HG03060 (cell line): ENCODE results near the gene PREX1.

Experiments used
- ATAC-seq: cut with Tn5 transposase; IDR thresholded peaks from one replicate; pipeline ENCODE4 v1.9.1; 2021; ENCODE audit warnings: low read depth, moderate number of reproducible peaks; ENCODE audit not compliant: unreplicated experiment

The PREX1 gene

DNA sequence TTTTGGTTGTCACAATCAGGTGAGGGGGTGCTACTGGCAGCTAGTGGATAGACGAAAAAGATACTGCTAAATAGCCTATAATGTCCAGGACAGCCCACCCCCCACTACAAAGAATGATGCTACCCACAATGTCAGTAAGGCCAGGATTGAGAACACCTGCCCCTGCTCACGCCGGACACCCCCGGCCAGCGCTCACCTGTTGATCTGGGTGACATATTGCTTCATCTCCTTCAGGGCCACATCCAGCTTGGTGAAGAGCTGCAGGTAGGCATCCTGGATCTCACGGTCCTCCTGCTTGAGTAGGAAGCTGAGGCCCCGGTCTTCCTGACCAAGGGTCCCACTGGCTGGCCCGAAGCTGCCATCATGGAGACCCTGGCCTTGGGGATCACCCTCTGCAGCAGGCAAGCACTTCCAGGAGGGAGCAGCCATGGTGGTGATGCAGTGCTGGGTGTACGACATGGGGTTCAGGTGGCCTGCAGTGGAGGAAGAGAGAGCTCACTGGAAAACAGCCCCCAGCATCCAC lies 178.6 kb downstream of the PREX1 start:
- ATAC-seq, result no peak

DNA sequence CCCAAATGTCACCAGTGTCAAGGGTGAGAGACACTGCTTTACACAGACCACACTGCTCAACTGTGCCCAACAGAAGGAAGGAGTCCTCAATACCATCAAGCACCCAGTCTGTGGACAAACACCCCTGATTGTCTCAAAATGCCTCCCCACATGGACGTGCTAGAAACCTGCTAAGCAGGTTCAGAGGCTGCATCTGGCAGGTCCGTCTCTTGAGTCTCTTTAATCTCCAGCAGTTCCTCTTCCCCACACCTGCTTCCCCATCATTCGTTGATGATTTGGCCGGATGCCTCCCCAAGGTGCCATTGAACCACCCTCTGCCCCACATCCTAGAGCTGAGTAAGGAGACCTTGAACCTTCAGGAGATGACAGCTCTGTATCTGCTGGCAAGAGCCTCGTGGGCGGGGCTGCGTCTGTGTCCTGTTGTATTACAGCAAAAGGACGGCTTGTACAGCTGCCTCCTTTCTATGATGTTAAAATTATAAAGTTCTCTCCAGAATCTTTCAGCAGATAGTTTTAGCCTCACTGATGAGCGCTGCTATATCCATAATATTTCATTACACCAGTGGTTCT lies 179.2 kb downstream of the PREX1 start:
- ATAC-seq, result no peak

DNA sequence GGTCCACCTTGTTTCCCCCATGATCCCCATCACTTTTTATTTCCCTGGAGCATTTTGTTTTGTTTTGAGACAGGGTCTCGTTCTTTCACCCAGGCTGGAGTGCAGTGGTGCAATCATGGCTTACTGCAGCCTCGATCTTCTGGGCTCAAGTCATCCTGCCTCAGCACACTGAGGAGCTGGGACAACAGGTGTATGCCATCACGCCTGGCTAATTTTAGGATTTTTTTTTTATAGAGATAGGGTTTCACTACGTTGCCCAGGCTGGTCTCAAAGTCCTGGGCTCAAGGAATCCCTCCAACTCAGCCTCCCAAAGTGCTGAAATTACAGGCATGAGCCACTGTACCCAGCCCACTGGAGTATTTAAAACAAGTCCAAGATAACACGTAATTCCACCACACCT lies 179.9 kb downstream of the PREX1 start:
- no peak for ATAC-seq

DNA sequence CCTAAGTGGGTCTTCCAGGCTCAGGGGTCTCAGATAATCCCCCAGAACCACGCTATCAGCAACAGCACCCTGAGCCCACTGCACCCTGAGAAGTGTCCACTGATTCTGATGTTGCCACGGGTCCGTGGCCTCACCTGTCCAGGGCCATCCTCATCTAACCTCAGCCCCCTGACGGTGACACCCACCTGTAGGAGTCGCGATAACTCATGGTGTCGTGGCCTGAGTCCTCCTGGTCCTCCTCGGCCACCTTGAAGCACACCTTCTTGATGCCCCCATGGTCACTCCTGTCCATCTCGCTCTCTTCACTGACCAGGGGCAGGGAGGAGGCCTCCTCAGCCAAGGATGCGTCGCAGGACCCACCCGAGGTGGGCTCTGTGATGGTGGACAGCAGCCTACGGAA lies 182.1 kb downstream of the PREX1 start:
- ATAC-seq, result no peak

DNA sequence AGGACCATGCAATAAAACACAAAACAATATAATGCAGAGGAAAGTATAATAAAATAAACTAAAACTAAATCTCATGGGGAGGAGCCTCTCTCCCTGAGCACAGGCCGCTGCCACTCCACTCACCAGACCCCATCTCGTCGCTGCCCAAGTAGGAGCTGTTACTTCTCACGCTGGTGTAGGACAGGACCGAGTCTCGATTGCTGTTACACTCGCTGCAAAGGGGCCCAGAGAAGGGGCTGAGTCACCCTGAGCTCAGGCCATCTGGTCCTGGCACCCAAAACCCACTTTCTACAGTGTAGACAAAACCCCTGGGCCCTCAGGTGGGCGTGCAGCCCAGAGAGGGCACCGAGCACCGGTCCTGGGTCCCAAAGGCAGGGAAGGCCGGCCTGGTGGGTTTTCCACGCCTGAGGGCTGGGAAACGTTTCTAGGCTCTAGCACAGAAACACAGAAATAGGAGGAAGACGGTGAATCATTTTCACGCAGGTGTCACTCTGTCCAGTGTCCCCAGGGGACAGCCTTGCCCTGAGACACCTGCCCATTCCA lies 183.4 kb downstream of the PREX1 start:
- no peak for ATAC-seq

DNA sequence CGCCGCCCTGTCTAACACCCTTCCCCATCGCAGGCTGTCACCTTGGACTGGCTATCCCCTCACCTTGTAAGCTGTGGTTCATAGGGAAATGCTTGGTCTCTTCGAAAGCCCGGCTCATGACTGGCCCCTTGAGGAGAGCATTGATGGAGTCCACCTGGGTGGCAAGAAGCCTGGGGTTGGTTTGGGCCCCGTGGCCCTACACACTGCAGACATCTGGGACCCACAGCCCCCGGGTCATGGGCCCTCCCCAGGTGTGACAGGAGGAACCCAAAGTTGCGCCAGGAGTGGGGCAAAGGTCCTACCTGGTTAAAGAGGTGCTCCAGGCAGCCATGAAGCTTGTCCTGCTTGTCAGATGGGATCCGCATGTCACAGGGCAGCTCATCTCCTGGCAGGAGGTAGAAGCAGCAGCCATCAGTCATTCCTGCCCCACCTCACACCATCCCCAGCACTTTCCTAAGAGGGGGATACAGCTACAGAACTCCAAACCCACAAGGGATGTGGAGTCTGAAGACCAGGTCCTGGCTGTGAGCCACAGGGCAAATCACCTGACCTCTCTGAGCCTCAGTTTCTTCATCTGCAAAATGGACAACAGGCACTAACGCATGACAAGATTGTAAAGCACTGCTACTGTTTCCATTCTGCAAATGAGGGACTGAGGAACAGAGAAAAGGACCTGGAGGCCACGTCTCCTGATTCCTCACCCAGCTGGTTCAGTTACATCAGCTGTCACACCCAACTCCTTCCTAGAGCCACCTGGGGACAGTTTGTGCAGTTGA lies 185.5 kb downstream of the PREX1 start:
- no peak for ATAC-seq

DNA sequence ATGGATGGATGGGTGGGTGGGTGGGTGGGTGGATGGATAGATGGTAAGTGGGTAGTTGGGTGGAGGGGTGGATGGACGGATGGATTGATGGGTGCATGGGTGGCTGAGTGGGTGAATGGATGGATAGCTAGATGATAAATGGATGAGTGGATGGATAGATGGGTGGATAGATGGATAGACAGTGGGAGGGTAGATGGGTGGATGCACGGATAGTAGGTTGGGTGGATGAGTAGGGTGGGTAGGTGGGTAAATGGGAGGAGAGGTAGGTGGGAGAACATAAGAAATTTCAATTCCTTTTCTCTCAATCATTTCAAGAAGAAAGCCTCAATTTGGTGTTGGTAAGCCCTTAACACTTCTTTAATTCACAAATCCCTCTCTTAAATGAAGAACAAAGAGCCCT lies 186.9 kb downstream of the PREX1 start:
- no peak for ATAC-seq

DNA sequence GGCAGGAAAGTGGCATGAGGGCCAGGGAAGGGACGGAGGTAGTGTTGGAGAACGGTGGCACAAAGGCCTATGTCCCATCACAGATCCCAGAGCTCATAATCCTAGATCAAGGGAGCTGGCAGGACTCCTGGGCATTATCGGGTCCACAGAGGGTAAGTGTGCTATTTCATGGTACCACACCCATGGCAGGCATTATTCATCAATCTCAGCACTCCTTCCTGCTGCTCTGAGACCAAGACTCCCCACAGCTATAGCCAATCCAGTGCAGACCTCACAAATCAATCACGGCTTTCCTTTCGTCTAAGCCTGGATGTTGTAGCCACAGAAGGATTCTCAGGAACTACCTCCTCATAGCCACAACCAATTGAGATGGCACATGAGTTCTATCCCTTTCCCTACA lies 187.9 kb downstream of the PREX1 start:
- ATAC-seq, result no peak

DNA sequence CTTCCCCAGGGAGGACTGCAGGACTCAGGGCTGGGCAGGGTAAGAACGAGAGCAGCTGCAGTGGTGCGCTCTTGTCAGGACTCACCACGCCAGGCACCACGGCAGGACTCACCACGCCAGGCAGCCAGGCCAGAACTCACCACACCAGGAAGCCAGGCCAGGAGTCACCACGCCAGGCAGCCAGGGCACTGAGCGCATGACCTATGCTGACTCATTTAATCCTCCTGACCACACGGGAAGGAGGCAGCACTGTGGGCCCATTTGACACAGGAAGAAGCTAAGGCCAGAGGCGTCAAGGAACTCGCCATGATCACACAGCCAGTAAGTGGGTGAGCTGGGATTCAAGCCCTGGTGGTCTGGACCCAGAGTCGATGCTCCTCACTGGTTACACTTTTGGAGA lies 189.3 kb downstream of the PREX1 start:
- no peak for ATAC-seq

DNA sequence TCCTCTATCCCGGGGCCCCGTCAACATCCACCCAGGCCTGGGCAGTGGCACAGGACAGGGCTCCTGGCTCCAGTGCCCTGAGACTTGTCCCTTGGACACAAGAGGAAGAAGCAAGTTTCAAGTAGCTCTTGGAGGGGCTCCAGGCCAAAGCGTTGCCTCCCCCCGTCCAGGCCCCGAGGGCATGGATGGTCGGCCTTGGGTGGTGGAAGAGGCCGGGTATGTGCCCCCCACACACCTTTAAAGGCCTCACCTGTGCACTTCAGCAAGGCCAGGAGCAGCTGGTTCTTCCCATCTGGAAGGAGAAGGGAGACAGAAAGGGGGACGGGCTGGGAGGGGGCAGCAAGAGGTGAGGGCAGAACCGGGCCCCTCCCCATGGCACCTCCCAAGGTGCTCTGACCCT lies 190.3 kb downstream of the PREX1 start:
- ATAC-seq, result no peak

DNA sequence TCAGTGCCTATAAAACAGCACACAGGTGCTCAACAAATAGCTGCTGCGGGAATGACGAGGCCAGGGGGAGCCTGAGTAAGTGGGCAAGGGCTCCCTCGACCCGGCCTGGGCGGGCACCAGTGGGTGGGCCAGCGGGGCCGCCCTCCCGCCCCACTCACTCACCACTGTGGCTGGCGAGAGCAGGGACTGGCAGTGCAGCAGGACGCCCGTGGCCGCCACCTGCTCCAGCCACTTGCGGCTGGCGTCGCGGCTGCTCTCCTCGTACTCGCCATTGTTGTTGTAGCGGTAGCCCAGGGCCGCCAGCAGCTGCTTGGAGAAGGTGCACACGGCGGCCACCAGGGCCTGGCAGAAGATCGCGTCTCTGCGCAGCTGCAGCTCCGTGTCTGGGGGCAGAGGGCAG lies 191.5 kb downstream of the PREX1 start:
- ATAC-seq, result no peak

DNA sequence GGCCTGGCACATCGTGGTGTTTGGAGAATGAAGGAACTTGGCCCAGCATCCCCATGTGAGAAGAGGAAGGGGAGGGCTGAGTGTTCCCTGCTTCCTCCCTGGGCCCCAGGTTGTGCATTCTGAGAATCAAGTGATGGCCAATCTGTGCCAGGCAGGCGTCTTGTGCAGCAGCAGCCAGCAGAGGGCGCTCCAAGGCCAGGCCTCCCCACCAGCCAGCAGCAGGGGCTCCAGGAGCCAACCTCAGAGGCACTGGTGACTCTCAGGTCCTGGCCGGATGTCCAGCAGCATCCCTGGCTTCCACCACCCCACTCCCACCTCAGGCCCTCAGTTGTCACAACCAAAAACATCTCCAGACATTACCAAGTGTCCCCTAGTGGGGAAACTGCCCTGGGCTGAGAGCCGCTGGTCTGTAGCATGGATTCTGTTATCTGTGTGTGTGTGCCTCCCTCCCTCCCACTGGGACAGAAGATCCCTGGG lies 192.0 kb downstream of the PREX1 start:
- no peak for ATAC-seq

DNA sequence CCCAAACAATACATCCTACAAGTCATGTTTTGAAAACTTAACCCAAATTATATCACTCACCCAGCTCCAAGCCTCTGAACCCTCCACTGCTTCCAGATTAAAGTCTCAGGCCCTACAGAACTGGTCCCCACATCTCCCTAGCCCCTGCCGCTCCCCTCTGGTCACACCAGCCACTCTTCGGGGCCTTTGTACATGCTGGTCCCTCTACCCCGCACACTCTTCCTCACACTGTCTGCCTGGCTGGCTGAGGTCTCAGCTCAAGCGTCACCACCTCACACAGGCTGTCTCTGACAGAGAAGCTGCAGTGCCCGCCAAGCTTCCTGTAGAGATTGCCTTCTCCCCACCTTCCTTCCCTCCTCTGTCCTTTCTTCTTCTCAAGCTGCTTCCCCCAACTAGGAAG lies 192.4 kb downstream of the PREX1 start:
- no peak for ATAC-seq

DNA sequence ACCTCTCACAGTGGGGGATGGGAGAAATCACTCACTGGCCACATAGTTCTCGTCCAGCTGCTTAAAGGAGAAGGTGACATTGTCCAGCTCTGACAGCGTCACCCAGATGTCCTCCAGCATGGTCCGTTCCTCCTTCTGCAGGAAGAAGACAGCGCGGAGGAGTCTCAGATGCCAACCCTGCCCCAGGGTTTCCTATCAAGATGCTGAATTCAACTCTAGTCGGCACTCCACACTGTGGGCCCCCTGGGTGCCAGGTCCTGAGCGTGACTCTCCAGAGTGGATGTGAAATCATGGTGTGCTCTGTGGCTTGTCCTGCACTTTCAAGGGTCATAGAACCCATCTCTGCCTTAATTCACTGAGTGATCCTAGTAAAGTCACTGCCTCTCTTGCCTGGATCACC lies 193.2 kb downstream of the PREX1 start:
- ATAC-seq, result no peak

DNA sequence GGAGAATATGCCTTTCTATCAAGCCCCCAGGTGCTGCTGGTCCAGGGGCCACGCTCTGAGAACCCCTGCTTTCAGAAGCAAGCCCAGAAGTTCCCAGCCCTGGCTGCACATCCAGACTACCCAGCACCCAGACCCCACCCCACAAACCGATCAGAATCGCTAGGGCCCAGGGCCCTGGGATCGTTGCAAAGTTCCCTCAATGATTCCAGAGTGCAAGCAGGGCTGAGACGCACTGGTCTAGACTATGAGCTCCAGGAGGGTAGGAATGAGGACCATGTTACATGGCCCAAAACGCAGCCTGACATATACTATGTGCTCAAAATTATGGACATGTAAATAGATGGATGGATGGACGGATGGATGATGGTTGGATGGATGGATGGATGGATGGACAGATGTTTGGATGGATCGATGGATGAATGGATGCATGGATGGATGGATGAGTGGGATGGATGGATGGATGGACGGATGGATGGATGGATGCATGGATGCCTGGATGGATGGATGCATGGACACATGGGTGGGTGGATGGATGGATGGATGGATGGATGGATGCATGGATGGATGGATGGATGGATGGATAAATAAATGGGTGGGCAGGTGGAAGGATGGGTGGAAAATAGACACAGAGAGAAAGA lies 194.1 kb downstream of the PREX1 start:
- ATAC-seq, result no peak

DNA sequence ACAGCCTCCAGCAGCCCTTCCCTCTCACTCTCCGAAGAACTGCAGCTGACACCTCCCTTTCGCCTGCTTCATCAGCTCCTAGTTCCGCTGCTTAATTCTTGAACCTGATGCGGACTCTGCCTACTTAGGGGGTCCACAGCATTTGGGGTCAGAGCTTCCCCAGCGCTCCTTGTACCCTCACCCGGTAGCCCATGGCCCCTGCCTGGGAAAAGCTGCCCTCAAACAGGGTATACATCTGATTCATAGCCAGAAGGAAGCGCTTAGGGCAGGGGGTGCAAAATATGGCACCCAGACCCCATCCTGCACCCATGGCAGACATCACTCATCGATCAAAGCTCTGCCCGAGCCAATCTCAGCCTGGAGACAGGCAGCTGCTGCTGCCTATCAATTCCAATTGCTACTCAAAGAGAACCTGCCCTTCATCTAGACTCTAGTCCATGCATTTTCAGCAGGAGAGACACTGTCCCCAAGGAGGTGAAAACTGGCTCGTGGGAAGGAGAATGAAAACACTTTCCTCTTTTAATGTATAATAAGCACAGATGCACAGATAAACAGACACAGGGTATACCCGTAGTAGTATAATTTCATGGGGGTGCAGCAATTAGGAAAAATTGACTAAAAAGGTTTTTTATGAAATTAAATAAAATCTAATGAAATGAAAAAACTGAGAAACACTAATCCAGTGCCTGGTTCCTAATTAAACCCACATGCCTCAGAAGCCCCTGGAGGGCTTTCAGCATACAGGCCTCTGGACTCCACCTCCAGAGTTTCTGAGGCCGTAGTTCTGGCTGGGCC lies 194.8 kb downstream of the PREX1 start:
- ATAC-seq, result no peak

DNA sequence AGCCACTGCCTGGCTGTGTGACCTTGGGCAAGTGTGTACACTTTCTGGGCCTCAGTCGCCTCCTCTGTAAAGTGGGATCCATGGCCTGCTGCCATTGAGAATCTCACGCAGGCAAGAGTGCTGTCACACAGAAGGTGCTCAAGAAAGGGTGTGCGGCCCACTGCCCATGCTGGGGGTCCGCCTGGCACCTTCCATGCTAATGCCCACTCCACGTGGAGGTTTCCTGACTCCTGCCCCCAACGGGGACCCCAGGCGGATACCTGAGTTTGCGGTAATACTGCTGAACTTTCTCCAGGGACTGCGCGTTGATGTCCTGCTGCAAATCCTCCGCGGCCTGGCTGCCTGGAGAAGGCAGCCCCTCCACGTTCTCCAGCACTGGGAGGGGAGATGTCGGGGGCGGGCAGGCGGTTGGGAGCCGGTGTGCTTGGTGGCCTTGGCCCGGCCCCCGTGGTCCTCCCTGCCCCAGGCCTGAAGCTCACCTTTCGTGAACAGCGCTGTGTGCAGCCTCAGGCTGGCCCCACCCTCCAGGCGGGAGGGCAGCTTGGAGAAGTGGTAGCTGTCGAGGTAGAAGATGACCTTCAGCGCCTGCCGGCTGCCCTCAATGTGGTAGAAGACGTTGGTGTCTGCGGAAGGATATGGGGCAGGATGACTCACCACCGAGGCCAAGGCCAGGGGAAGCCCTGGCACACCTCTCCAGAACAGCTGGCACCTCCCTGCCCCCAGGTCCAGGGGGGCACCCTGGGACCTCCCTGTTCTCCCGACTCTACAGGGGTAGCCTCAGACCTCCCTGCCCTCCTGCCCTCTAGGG lies 195.6 kb downstream of the PREX1 start:
- no peak for ATAC-seq

DNA sequence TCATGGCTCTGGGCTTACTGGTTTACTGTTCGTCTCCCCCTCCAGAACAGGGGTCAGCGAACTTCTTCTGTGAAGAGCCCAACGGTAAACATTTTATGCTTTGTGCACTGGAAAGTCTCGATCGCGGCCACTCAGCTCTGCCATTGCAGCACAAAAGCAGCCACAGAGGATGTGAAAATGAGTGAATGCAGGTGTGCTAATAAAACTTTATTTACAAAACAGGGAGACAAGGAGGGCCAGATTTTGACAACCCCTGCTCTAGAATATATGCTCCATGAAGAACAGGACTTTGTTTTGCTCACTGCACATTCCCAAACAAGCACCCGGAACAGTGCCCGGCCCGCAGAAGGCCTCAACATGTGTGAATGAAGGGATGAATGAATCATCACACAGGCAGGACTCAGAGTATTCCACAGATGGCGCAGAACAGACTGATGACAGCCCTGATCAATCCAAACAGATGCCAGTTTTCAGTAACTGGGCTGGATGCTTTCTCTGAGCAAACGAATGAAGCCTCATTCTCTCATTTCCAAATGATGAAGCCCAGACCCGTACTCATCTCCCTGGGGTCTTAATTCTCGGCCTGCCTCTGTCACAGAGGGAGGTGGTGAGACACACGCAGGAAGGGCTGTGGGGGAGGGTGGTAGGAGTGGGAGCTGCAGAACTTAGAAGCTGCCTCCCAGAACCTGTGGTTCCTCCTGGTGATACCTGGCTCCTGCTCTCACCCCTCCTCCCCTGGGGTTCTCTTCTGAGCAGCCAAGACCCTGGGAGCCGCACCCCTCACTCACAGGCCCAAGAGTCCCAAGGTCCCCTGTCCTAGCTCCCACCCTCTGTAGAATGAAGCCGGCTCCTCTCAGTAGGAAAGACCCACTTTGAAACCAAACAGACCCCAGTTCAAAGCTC lies 196.4 kb downstream of the PREX1 start:
- no peak for ATAC-seq
